NT2/D1 (cell line): ENCODE data around the gene GPR157.

Experiments used
- SUZ12 ChIP-seq: IDR thresholded peaks from 2 replicates; pipeline ENCODE4 v1.6.1; 2011; ENCODE audit not compliant: insufficient read length, insufficient read depth; ENCODE audit errors: extremely low read depth
- YY1 ChIP-seq: IDR thresholded peaks from 2 replicates; pipeline ENCODE4 v1.6.1; 2011; ENCODE audit not compliant: insufficient read length, insufficient read depth
- ZNF274 ChIP-seq: IDR thresholded peaks from 2 replicates; pipeline ENCODE4 v1.6.1; 2011; ENCODE audit warnings: mild to moderate bottlenecking, low read depth, low read length

- TF ChIP-seq ZNF274: no peak
- TF ChIP-seq YY1: no peak
- TF ChIP-seq SUZ12: no peak
Observed at GRCh38 chr1:9128520-9129265, at the start of gene GPR157.
